Activated CD8-positive, alpha-beta memory T cell treated with anti-CD3 and anti-CD28 coated beads for 4 hours (primary cell): Measurements from ENCODE around the gene SPATA21.
"Not testable (repeated sequence)": the region's sequence is repeated elsewhere in the genome, so short reads cannot be mapped to it uniquely, and the experiment has no call there.

Experiments
- DNase-seq, 2 donors: peaks; one replicate each; pipeline ENCODE4 v3.0.0-alpha.2; 2020; ENCODE audit warnings: low read depth in 2 of 2

The SPATA21 gene

GRCh38 chr1:16436946-16437474, at the start of gene SPATA21:
Gene SPATA21, minus strand, starts transcription at chr1:16437424. Its CDS starts 6,053 bp downstream, at chr1:16431371.
- no peak for DNase-seq

GRCh38 chr1:16487011-16487410, 49.8 kb upstream of the SPATA21 start:
- DNase-seq = not testable (repeated sequence)

GRCh38 chr1:16486316-16486715, 49.1 kb upstream of the SPATA21 start:
- not testable (repeated sequence) for DNase-seq

GRCh38 chr1:16484931-16485330, 47.7 kb upstream of the SPATA21 start:
- DNase-seq = no peak

- no peak for DNase-seq
Measured at GRCh38 chr1:16484501-16484835, 47.2 kb upstream of the SPATA21 start.

GRCh38 chr1:16483639-16484500, 46.6 kb upstream of the SPATA21 start:
- DNase-seq = not testable (repeated sequence)

- DNase-seq = not testable (repeated sequence)
Measured at GRCh38 chr1:16483146-16483545, 45.9 kb upstream of the SPATA21 start.

GRCh38 chr1:16478091-16478490, 40.9 kb upstream of the SPATA21 start:
- no peak for DNase-seq

- not testable (repeated sequence) for DNase-seq
Measured at GRCh38 chr1:16475771-16476770, 38.8 kb upstream of the SPATA21 start.

- DNase-seq = not testable (repeated sequence)
Measured at GRCh38 chr1:16474891-16475290, 37.7 kb upstream of the SPATA21 start.

GRCh38 chr1:16474166-16474800, 37.1 kb upstream of the SPATA21 start:
- no peak for DNase-seq

- DNase-seq = no peak
Measured at GRCh38 chr1:16468558-16468957, 31.3 kb upstream of the SPATA21 start.

- no peak for DNase-seq
Measured at GRCh38 chr1:16464917-16465625, 27.8 kb upstream of the SPATA21 start.

GRCh38 chr1:16462773-16463330, 25.6 kb upstream of the SPATA21 start:
- DNase-seq = no peak

GRCh38 chr1:16461681-16462080, 24.5 kb upstream of the SPATA21 start:
- DNase-seq = no peak

- DNase-seq = no peak
Measured at GRCh38 chr1:16459352-16459925, 22.2 kb upstream of the SPATA21 start.

- DNase-seq = no peak
Measured at GRCh38 chr1:16458831-16459230, 21.6 kb upstream of the SPATA21 start.

GRCh38 chr1:16456151-16456550, 18.9 kb upstream of the SPATA21 start:
- not testable (repeated sequence) for DNase-seq

GRCh38 chr1:16454909-16455308, 17.7 kb upstream of the SPATA21 start:
- not testable (repeated sequence) for DNase-seq

- no peak for DNase-seq
Measured at GRCh38 chr1:16451841-16452528, 14.8 kb upstream of the SPATA21 start.
